Parathyroid adenoma (tissue), 2 donors: Measurements from ENCODE around the gene SLC1A7.

Experiments
- H2AFZ ChIP-seq: fragments of 300-600 bp; sonication (generic); one replicate; pipeline ENCODE4 v1.7.0; 2017; ENCODE audit warnings: antibody characterized with exemption, mild to moderate bottlenecking
- H3K27ac ChIP-seq: fragments of 300-600 bp; sonication (generic); one replicate; pipeline ENCODE4 v1.7.0; 2017
- H3K27me3 ChIP-seq: fragments of 300-600 bp; sonication (generic); one replicate; pipeline ENCODE4 v1.7.0; 2017; ENCODE audit warnings: low read length; ENCODE audit not compliant: control insufficient read depth, insufficient read depth
- H3K36me3 ChIP-seq: fragments of 300-600 bp; sonication (generic); one replicate; pipeline ENCODE4 v1.7.0; 2017; ENCODE audit warnings: low read length; ENCODE audit not compliant: control insufficient read depth, insufficient read depth
- H3K4me1 ChIP-seq: fragments of 300-600 bp; sonication (generic); one replicate; pipeline ENCODE4 v1.7.0; 2017; ENCODE audit warnings: control low read depth
- H3K4me2 ChIP-seq: fragments of 300-600 bp; sonication (generic); one replicate; pipeline ENCODE4 v1.7.0; 2017; ENCODE audit warnings: low read length
- H3K4me3 ChIP-seq: fragments of 300-600 bp; sonication (generic); one replicate; pipeline ENCODE4 v1.7.0; 2017; ENCODE audit warnings: low read depth, low read length
- H3K79me2 ChIP-seq: fragments of 300-600 bp; sonication (generic); one replicate; pipeline ENCODE4 v1.7.0; 2017; ENCODE audit warnings: control low read depth
- H3K9ac ChIP-seq: fragments of 300-600 bp; sonication (generic); one replicate; pipeline ENCODE4 v1.7.0; 2017; ENCODE audit warnings: mild to moderate bottlenecking
- H3K9me3 ChIP-seq: fragments of 300-600 bp; sonication (generic); one replicate; pipeline ENCODE4 v1.7.0; 2017; ENCODE audit warnings: low read length; ENCODE audit not compliant: control insufficient read depth
- CTCF ChIP-seq: fragments of 300-600 bp; sonication (generic); IDR thresholded peaks from one replicate; pipeline ENCODE4 v1.7.0; 2017; ENCODE audit warnings: antibody characterized with exemption, mild to moderate bottlenecking
- donor health status: primary hyperparathyroidism.

Gene SLC1A7

GRCh38 chr1:53080769-53081168, 61.7 kb downstream of the SLC1A7 start:
- no peaks in the 10 kb centered on the region for H3K9me3 ChIP-seq
- no peaks in the 10 kb centered on the region for H3K36me3 ChIP-seq
- TF ChIP-seq CTCF, result no peak
- H3K9ac ChIP-seq, result no peak overlapping the region
- no peak overlapping the region for H3K27ac ChIP-seq
- H3K4me3 ChIP-seq, result no peak overlapping the region
- no peaks in the 10 kb centered on the region for H3K79me2 ChIP-seq
- no peak overlapping the region for H3K4me2 ChIP-seq
- no peak overlapping the region for H2AFZ ChIP-seq
- no peaks in the 10 kb centered on the region for H3K4me1 ChIP-seq
- no peaks in the 10 kb centered on the region for H3K27me3 ChIP-seq

- Histone ChIP-seq H3K4me2 (no peak overlapping the region), H3K4me1 (no peaks in the 10 kb centered on the region), H3K9ac (no peak overlapping the region), H3K4me3 (no peak overlapping the region), H3K79me2 (no peaks in the 10 kb centered on the region), H3K9me3 (no peaks in the 10 kb centered on the region), H3K36me3 (no peaks in the 10 kb centered on the region), H2AFZ (no peak overlapping the region), H3K27me3 (no peaks in the 10 kb centered on the region), H3K27ac (no peak overlapping the region)
- no peak for TF ChIP-seq CTCF
These were observed 62.4 kb downstream of the SLC1A7 start for GRCh38 chr1:53080041-53080440.

GRCh38 chr1:53079251-53079650, 63.2 kb downstream of the SLC1A7 start:
- Histone ChIP-seq H3K4me2 (no peak overlapping the region), H3K27ac (no peak overlapping the region), H3K79me2 (no peaks in the 10 kb centered on the region), H3K36me3 (no peaks in the 10 kb centered on the region), H2AFZ (no peak overlapping the region), H3K27me3 (no peaks in the 10 kb centered on the region), H3K9ac (no peak overlapping the region), H3K4me3 (no peak overlapping the region), H3K4me1 (no peaks in the 10 kb centered on the region), H3K9me3 (no peaks in the 10 kb centered on the region)
- no peak for TF ChIP-seq CTCF

- Histone ChIP-seq H2AFZ (no peak overlapping the region), H3K36me3 (no peaks in the 10 kb centered on the region), H3K4me3 (no peak overlapping the region), H3K4me2 (no peak overlapping the region), H3K9ac (no peak overlapping the region), H3K4me1 (no peaks in the 10 kb centered on the region), H3K9me3 (no peaks in the 10 kb centered on the region), H3K27me3 (no peaks in the 10 kb centered on the region), H3K27ac (no peak overlapping the region), H3K79me2 (no peaks in the 10 kb centered on the region)
- TF ChIP-seq CTCF, result no peak
These were observed 63.9 kb downstream of the SLC1A7 start for GRCh38 chr1:53078333-53079101.

GRCh38 chr1:53077599-53077965, 64.9 kb downstream of the SLC1A7 start:
- Histone ChIP-seq H3K4me2 (no peak overlapping the region), H3K36me3 (no peaks in the 10 kb centered on the region), H2AFZ (no peak overlapping the region), H3K27me3 (no peaks in the 10 kb centered on the region), H3K79me2 (no peaks in the 10 kb centered on the region), H3K27ac (no peak overlapping the region), H3K9me3 (no peaks in the 10 kb centered on the region), H3K9ac (no peak overlapping the region), H3K4me3 (no peak overlapping the region), H3K4me1 (no peaks in the 10 kb centered on the region)
- no peak for TF ChIP-seq CTCF
